DMS79 treated with DMSO at 0.1 percent for 48 hours (cell line): ENCODE measurements around the gene SPARC.
"Not testable (repeated sequence)": the region's sequence is repeated elsewhere in the genome, so short reads cannot be mapped to it uniquely, and the experiment has no call there.

Experiments used
- DNase-seq: peaks from one replicate; lab custom pipeline; 2025; lab: John Stamatoyannopoulos, UW

The SPARC gene, protein sequence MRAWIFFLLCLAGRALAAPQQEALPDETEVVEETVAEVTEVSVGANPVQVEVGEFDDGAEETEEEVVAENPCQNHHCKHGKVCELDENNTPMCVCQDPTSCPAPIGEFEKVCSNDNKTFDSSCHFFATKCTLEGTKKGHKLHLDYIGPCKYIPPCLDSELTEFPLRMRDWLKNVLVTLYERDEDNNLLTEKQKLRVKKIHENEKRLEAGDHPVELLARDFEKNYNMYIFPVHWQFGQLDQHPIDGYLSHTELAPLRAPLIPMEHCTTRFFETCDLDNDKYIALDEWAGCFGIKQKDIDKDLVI

DNA sequence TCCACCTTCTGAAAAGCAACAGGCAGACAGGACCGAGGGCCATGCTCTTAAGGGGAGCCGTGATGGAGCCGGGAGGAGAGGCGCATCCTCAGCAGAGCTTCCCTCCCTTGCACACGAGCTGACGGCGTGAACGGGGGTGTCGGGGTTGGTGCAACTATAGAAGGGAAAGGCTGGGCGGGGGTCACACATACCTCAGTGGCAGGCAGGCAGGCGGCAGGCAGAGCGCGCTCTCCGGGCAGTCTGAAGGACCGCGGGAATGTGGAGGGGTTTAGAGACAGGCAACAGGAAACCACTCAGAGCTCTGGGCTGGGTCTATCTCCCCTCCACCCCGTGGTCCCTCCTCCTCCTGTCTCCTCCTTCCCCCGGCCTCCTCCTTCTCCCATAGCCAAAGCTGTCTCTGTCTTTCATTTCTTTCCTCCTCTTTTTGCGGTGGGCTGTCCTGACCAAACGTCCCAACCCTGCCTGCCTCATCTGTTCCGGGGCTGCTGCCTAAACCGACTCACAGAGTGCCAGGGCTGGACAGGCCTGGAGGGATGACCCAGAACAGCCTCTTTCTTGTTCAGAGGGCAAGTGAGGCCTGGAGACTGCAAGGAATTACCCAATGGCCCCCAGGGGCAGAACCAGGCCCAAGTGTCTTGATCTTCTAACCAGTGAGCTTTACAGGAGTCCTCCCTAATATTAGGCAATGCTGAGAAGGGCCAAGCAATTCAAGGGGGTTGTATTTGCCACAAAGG is at the start of gene SPARC:
Gene SPARC (minus strand): TSS at position 242 of the 734 bp plus-strand sequence. CDS start 10,727 bp downstream, outside the sequence.
- DNase-seq: peak; percentile 14

DNA sequence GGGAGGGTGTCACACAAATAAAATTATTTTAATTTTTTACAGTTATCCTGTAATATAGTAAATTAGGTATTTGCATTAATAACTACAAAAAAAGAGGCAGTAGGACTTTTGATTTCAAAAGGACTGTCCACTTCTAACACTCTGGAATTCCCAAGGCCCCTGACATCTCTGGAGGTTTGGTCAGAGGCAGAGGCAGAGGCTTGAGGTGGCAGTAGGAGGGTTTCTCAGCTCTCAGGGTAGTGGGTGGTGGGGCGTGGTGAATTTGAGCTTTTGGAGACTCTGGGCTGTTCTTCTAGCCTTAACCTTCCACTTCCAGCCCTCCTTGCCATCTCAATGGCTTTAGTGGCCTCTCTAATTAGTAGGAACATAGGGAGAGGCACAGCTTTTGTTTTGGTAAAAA is 48.9 kb upstream of the SPARC start:
- no peak for DNase-seq

DNA sequence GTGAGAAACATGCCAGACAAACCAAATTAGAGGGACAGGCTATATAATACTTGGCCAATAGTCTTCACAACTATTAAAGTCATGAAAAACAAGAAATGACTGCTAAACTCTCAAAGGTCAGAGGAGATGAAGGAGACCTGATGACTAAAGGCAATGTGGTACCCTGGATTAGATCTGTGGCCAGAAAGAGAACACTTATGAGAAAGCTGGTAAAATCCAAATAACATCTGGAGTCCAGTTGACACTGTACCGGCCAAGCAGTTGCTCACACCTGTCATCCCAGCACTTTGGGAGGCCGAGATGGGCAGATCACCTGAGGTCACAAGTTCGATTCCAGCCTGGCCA is 47.3 kb upstream of the SPARC start:
- no peak for DNase-seq

DNA sequence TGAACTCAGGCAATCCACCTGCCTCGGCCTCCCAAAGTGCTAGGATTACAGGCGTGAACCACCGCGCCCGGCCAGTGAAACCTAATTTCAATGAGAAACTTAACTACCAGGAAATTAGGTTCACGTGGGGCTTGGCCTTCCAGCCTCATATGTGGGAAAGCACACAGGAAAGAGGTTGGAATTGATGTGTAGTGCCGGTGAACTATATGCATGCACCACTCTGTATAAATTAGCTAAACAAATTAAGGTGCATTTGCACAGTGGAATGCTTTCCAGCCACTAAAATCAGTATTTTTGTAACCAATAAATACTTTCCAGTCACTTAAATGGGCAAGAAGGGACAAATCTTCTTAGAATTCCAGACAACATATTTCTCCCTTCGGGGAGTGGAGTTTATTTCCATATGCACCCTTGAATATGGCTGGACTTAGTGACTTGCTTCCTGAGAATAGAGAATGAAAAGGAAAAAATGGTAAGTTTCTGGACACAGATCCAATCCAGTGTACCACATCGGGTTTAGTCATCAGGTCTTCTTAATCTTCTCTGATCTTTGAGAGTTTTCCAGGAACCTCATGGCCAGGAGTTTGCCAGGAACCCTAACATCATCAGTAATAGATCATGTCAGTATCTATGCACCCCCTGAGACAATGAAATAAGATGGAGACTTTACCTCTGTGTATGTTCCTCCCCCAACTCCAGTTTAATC is 46.8 kb upstream of the SPARC start:
- DNase-seq: no peak

DNA sequence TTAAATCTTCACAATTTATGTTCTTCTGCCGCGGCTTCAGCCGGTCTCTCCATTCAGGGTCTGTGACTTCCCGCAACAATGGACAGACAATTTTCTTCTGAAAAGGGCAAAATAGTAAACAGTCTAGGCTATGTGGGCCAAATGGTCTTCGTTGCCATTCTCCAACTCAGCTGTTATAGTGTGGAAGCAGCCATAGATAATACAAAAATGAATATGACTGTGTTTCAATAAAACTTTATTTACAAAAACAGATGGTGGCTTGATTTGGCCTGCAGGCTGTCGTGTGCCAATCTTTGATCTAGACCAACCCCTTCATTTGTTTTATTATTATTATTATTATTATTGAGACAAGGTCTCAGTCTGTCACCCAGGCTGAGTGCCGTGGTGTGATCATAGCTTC is 43.7 kb upstream of the SPARC start:
- DNase-seq: no peak

DNA sequence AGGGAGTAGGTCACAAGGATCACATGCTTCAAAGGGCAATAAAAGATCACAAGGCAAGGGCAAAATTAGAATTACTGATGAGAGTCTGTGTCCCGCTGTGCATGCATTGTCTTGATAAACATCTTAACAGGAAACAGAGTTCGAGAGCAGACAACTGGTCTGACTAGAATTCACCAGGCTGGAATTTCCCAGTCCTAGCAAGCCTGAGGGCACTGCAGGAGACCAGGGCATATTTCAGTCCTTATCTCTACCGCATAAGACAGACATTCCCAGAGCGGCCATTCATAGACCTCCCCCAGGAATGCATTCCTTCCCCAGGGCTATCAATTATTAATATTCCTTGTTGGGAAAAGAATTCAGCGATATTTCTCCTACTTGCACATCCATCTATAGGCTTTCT is 42.9 kb upstream of the SPARC start:
- not testable (repeated sequence) for DNase-seq

DNA sequence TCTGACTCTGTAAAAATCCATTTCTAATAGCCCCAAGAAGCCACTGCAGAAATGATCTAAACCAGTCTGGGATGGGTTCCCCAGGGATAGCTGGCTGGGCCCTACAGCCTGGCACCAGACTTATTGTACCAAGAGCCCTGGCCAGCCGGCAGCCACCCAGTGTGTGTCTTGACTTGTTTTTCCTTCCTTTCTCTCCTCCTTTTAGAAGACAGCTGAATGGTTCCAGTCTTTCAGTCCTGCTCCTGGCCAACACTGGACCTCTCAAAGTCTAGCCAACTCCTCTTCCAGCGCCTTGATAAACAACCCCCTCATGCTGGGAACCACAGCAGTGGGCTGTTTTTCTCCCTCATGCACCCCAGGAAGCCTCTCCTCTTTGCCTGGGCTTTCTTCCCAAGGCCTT is 37.6 kb upstream of the SPARC start:
- DNase-seq: no peak

DNA sequence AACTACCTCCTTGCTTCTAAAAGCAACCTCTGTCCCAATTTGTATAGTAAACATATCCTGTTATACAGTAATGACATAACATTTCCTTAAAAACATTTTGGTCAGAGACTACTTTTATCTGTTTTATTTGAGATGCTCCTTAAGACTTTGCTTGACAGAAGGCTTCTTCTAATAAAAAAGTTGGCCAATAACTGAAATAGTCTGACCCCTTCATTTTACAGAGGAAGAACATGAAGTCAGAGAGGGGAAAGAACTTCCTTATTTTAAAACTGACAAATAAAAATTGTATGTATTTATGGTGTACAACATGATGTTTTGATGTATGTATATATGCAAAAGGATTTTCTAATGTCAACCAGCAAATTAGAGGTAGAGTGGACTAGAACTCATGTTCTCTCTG is 35.8 kb upstream of the SPARC start:
- DNase-seq: no peak

DNA sequence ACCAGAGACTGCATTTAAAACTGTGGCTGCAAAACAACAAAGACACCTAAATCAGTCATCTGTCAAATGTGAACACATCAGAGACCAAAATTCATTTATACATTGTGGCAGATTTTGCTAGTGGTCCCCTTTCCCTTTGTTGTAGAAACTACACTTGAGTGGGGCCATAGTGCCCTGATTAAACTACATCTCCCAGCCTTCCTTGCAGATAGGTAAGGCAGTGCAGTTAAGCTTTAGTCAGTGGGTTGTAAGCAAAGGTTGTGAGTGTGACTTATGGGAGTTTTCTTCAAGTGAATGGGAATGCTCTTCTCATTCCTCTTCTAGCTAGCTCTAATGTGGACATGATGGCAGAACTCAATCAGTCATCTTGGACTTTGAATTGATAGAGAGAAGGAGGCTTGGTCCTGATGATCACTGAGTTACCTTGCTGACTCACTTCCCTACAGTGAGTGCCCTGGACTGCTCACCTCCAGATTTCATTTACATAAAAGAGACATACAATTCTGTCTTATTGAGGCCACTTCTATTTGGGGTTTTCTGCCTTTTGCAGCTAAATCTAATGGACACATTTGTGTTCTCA is 35.2 kb upstream of the SPARC start:
- no peak for DNase-seq

DNA sequence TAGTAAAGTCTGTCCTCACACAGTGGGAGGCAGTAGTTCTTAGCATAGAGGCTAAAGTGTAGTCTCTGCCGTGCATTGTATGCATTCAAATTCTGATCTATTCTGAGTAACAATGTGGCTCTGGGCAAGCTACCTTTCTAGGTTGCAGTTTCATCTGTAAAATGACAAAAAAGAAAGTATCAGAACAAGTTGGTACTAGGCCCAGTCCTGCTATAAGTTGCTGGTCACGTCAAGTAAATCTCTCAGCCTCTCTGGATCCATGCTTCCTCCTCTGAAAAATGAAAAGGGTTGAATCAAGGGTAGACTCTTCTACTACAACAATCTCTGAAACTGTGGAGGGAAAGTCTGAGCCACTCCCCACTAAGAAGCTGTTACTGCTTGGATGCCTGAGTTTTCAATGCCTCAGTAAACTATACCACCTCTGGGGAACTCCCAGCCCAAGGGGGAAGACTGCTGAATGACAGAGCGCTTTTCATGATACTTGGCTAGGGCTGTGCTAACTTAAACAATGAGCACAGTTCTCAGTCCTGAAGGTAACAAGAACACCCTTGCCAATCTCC is 34.5 kb upstream of the SPARC start:
- DNase-seq: no peak

DNA sequence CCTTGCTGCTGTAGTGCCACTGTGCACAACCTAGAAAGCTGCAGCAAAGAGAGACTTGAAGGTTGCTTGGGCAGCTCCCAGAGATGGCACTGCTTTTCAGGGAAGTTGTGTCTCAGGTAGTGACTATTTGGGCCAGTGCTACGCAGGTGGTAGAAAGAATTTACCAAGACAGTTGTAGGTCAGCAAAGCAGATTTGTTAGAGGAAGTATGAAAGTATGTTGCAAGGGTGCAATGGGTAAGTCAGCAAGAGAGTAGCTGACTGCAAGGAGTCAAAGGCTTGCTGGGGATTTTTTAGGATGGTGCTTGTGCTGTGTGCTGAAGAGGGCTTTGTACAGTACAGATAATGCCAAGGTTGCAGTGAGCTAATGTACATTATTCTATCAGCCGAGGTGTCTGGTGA is 33.5 kb upstream of the SPARC start:
- no peak for DNase-seq

DNA sequence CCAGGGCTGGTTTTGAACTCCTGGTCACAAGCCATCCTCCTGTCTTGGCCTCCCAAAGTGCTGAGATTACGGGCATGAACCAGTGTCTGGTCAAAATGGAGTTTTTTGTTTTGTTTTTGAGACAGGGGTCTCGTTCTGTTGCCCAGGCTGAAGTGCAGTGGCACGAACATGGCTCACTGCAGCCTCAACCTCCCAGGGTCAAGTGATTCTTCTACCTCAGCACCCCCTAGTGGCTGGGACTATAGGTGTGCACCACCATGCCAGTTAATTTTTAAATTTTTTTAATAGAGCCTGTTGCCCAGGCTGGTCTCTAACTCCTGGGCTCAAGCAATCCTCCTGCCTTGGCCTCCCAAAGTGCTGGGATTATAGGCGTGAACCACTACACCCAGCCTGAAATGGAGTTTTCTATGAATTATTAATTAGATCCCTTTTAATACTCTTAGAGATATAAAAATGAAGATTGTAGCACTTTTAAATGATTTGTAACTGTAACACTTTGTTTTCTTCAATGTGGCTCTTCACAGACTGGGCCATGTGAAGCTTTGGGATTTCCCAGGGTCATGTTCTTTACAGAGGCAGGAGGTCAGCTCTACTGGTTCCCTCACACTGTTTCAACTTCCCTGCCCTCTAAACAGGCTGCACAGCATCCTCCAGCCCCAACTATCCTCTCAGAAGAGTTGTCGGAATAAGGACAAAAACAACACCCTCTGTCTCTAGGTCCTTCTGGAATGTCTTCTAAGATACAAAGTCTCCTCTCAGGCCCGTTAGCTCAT is 32.7 kb upstream of the SPARC start:
- no peak for DNase-seq

DNA sequence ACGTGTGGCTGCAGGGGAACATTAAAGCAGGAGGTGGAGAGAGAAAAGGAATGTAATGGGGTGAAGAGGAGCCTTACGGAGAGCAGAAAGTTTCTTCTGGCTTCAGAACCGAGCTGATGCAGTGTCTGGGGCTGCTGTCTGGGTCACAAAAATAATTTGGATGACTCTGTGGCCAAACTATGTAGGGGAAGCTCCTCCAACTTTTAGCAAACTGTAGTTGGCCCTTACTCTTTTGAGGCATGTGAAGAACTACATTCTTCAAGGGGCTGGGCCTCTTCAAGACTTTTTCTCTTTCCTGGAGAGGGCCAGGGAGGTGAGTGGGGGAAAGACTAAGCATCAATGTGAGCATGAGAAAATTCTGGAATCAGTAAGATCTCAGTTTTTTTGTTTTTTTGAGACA is 31.9 kb upstream of the SPARC start:
- no peak for DNase-seq

DNA sequence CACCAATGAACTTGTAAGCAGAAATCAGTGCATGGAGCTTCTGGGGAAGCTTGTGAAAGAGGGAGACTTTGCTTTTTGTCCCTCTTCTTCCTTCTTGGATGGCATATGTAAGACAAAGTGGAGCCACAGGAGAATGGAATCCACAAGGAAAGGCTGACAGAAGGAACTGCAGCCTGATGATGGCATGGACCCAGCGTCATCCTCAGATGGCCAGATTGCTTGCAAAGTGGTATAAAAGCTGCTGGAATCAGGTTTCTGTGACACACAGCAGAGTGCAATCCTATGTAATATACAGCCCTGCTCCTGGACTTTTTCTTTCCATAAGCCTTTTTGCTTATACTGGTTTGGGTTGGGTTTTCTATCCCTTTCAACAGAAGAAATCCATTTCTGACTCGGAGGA is 31.4 kb upstream of the SPARC start:
- no peak for DNase-seq

DNA sequence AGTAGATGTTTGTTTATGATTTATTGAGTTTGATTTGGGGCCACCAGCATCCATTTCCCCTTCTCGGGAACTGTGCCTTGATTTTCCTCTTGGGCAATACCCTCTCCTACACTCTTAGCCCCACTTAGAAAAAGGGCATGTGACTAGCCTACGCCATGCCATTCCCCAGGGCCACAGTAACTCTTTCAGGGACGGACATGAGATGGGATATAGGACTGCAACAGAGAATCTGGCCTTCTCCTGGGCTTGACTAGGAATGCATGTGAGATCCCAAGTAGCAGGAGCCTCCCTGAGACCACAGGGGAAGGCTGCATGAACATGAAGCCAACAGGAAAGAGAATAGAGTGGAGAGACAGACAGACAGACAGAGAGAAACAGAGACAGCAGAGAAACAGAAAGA is 30.7 kb upstream of the SPARC start:
- DNase-seq: no peak

DNA sequence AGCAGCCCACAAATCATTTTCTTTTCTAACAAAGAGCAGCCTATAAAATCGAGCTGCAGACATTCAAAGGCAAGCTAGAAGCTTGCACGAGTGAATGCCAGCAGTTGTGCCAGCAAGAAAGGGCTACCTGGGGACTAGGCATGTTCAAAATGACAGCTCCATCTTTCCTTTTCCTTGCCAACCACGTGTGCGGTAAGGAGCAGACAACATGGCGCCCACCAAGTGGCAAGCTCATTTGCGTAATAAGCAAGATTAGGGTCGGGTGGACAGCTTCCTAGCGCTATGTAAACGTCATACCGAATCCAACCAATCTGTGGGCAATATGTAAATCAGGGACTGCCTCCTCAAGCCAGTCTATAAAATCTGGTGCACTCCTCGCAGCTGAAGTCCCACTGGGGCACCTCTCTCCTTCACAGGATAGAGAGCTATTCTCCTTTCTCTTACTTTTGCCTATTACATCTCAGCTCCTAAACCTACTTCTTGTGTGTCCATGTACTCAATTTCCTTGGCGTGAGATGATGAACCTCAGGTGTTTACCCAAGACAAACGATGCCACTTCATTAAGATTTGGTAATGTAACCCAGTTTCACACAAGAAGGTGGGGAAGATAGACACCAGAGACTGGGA is 22.5 kb upstream of the SPARC start:
- DNase-seq: no peak

DNA sequence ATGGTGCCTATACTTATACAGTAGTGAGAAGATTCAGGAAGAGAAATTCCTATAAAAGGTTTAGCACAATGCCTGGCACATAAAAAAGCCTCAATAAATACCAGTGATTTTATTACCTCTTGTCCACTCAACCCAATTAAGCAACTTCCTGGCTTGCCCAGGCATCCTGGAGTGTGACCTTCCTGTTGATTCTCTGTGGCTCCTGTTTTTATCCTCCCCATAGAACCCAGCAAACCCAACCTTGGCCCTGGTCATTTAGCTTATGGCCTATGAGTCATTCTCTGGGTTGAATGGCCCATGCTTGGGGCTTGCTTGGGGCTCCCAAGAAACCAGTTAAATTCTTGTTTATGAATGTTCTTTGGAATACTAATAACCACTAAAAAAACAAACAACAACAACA is 21.4 kb upstream of the SPARC start:
- DNase-seq: no peak

DNA sequence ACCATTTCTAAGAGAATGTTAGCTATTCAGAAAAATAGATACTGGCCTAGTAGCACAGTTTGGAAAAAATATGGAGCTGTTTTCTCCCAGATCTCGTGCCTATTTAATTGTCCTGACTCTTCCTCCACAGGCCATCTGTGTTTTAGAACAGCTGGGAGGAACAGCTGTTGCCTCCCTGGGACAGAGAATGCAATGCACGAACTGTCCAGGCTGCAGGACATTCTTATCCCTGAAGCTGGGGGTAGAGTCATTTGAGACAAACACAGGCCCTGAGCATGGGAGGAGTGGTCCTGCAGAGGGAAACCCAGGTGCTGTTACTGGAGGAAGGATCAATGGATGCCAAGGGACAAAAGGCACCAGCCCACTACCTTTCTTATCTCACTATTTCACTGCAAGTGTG is 20.9 kb upstream of the SPARC start:
- no peak for DNase-seq

DNA sequence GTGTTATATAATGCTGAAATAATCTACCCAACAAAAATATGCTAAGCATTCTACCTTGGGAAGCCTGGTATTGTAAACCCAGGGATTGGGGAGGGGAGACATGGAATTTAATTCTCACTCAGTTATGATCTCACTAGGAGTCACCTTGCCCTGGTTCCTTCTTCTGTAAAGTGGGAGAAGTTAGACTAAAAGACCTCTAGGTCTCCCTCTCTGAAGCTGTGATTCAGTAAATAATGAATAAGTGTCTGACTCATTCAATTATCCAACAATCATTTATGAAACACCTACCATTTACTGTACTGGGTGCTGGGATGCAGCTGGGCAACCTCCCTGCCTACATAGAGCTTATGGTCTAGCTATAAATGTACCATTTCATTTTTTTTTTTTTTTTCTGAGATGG is 20.2 kb upstream of the SPARC start:
- no peak for DNase-seq

DNA sequence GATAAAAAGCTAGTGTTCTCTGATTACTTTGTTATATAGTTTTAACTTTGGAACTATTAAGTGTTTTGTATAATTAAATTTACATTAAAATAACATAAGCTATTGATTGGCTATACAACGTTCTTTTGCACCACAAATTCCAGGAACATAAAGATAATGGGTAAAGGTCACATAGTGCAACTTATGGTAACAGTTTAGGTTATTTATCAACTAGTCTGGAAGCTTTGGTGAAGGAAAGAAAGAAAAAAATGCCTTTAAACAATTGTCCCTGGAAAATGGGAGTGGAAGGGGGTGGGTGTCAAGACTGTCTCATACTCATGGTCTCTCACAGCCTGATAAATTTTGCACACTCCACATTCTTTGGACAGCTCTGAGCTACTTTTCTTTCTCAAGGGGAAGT is 17.1 kb upstream of the SPARC start:
- DNase-seq: no peak

DNA sequence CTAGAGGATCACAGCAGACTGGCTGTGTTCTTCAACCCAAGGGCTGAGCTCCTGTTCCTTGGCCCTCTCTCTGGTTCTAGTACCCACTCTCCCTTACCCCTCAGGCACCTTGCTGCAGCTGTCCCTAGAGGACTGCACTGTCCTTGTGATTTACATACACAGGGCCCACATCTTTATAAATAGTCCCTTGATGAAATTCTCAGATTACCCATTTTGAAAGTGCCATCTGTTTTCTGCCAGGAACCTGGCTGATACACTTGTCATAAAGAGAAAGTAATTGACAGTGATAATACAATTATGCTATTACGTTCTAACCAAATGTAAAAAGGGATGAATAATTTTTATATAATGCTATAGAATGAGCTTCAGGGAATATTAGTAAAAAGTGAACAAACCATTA is 16.5 kb upstream of the SPARC start:
- DNase-seq: no peak
